CD4-positive, alpha-beta T cell treated with Interferon alpha-2 for 1 hour (primary cell): Measurements from ENCODE around the gene HNRNPU.

Source experiments
- DNase-seq, 2 donors: peaks; one replicate each; pipeline ENCODE4 v3.0.0-alpha.2; 2020 to 2022

Gene HNRNPU

GRCh38 chr1:244862699-244863490, 1.4 kb downstream of the HNRNPU start:
- peak; percentile 97 to 98 for DNase-seq

- DNase-seq, result peak; percentile 19 to 76
Observed at GRCh38 chr1:244862354-244862698, 2.0 kb downstream of the HNRNPU start.

GRCh38 chr1:244861683-244862082, 2.7 kb downstream of the HNRNPU start:
- no peak for DNase-seq

GRCh38 chr1:244860914-244861610, 3.3 kb downstream of the HNRNPU start:
- no peak for DNase-seq

GRCh38 chr1:244860078-244860477, 4.3 kb downstream of the HNRNPU start:
- no peak for DNase-seq

- DNase-seq, result no peak
Observed at GRCh38 chr1:244858357-244858756, 6.0 kb downstream of the HNRNPU start.

GRCh38 chr1:244857761-244858160, 6.6 kb downstream of the HNRNPU start:
- DNase-seq, result no peak

GRCh38 chr1:244854865-244855578, 9.3 kb downstream of the HNRNPU start:
- DNase-seq, result no peak

GRCh38 chr1:244854166-244854565, 10.2 kb downstream of the HNRNPU start:
- no peak for DNase-seq

- no peak for DNase-seq
Observed at GRCh38 chr1:244852694-244853093, 11.6 kb downstream of the HNRNPU start.

- DNase-seq, result no peak
Observed at GRCh38 chr1:244851546-244852231, 12.7 kb downstream of the HNRNPU start.

- DNase-seq, result no peak
Observed at GRCh38 chr1:244850896-244851295, 13.4 kb downstream of the HNRNPU start.

GRCh38 chr1:244850099-244850852, 14.1 kb downstream of the HNRNPU start:
- no peak for DNase-seq

- no peak for DNase-seq
Observed at GRCh38 chr1:244849189-244849866, 15.0 kb downstream of the HNRNPU start.

GRCh38 chr1:244846653-244847052, 17.7 kb downstream of the HNRNPU start:
- no peak for DNase-seq

- DNase-seq, result peak in 1 of 2 donors; percentile 7
Observed at GRCh38 chr1:244844155-244845121, 19.9 kb downstream of the HNRNPU start.

GRCh38 chr1:244843148-244843978, 21.0 kb downstream of the HNRNPU start:
- no peak for DNase-seq

GRCh38 chr1:244841273-244841927, 22.9 kb downstream of the HNRNPU start:
- no peak for DNase-seq

GRCh38 chr1:244840219-244840794, 24.0 kb downstream of the HNRNPU start:
- no peak for DNase-seq
